NCI-H2029 treated with DMSO at 0.1 percent for 48 hours (cell line): ENCODE data around the gene CYGB.

Source experiments
- DNase-seq: peaks from one replicate; lab custom pipeline; 2025; lab: John Stamatoyannopoulos, UW

Gene CYGB

DNA sequence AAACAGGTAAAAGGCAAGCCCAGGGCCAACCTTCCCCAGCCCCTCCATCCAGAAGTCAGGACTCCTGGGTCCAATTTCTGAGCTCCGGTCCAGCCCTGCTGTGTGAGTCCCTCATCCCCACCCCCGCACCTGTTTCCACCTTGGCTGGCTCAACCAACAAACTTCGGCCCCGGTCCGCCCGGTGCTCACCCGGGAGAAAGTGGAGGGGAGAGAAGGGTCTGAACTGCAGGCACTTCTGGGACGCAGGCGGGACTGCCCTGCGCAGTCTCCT lies 36.8 kb downstream of the CYGB start:
- no peak for DNase-seq

DNA sequence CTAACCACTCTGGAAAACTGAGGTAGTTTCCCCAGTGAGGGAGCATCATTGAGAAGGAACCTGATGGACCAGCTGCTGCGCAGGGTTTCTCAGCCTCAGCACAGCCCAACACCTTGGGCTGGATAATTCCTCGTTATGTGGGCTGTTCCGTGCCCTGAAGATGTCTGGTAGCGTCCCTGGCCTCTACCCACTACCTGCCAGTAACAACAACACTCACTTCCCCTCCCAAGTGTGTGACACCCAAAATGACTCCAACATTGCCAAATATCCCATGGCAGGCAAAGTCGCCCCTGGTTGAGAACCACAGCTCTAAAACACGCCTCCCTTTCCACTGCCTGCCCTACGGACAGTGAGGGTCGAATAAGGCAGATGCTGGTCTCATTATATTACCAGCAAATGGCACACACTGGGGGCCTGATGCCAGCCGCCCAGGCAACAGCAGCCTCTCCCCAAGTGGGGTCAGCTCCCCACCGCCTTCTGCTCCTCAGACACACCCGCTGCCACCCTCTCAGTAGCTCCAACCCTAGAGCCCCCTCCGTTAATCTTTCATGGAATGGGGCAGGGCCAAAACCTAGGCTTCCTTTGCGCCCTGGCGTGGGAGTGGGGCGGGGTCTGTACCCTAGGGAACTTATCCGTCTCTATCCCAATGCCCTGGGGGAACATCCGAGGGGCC lies 37.3 kb downstream of the CYGB start:
- DNase-seq = no peak

DNA sequence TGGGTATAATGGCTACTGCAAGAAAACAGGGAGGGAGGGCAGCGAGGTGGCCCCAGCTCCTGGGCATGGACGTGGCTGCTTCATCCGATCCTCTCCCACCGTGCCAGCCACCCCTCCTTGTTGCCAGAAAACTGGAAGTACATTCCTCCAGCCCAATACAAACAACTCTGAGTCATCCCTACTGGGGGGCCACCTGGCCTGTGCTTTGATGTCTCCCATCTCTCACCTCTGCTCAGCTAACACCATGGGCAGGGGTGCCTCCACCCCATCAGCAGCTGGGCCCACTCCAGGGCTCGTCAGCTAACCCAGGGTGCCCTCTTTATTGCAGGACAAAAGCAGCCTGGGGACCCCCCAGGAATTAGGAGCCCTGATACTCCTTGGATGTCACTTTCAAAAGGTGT lies 38.2 kb downstream of the CYGB start:
- no peak for DNase-seq

DNA sequence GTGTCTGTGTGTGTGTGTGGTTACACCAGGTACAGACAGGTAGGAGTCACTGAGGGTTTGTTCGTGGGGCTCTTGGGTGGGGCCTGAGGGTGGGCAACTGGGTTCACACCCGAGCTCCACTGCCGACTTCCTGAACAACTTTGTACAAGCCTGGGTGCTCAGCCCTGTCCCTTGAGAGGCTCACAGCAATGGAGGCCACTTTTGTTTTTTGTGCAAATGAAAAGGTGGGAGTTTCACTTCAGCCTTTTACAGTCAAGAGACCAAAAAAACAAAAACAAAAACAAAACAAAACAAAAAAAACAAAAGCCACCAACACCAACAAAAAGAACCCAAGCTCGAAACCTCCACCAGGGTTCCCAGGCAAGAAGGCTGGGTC lies 38.6 kb downstream of the CYGB start:
- DNase-seq = no peak

DNA sequence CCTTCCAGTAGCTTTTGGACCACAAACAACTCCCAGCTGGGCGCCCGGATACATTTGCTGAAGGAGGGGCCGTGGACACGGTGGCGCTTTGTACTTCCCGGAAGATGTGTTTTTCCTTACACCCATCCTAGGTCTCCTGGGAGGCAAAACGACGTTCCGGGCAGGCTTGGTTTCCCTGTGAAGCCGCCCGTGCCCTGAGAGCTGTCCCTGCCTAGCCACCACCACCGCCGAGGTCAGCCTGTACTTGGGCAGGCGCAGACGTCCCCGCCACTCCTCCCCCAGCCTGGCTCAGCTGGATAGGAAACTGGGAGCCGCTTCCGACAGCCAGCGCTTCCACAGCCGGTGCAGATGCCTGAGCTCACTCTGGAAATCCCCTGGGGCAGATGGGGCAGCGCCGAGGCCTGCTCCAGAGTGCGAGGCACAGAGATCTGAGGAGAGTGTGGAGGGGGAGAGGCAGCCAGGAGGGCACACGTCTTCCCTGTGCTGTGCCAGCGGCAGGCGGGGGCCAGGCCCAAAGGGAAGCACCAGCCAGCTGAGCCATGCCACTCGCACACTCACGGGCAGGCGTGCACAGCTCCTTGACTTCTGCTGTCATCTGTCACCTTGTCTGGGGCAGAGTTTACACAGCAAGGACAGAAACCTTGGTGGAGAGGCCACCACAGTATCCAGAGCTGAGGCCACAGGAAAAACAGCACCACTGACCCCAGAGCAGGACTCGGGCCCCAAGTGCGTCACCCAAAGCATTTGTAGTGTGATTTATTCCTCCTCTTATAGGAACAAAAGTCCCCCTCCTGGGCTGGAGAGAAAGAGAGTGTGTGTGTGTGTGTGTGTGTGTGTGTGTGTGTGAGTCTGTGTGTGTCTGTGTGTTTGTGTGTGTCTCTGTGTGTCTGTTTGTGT lies 39.3 kb downstream of the CYGB start:
- DNase-seq = no peak

DNA sequence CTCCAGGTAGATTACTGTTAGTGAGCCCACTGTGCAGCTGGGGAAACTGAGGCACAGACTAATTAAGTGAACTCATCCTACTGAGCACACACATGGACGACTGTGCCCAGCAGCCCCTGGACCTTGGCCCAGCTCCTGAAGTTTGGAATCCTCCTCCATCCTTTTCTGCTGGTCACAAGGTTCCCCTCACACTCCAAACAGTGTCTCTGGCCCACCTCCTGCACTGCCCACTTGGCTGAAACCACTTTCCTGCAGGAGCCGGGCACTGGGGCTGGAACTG lies 39.9 kb downstream of the CYGB start:
- DNase-seq = no peak

DNA sequence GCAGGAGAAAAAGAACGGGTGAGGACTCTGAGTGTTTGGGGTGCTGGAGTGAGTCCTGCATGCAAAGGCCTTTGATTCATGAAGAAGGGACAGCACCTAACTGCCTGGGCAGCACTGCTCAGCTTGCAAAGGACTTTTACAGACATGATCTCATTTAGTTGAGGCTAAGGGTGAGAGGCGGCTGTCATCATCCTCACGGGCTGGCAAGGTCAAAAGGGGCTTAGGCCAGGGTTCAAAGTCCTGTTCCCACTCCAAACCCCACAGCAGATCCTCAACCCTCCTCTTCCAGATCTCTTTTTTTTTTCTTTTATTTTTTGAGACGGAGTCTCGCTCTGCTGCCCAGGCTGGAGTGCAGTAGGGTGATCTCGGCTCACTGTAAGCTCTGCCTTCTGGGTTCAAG lies 41.0 kb downstream of the CYGB start:
- no peak for DNase-seq

DNA sequence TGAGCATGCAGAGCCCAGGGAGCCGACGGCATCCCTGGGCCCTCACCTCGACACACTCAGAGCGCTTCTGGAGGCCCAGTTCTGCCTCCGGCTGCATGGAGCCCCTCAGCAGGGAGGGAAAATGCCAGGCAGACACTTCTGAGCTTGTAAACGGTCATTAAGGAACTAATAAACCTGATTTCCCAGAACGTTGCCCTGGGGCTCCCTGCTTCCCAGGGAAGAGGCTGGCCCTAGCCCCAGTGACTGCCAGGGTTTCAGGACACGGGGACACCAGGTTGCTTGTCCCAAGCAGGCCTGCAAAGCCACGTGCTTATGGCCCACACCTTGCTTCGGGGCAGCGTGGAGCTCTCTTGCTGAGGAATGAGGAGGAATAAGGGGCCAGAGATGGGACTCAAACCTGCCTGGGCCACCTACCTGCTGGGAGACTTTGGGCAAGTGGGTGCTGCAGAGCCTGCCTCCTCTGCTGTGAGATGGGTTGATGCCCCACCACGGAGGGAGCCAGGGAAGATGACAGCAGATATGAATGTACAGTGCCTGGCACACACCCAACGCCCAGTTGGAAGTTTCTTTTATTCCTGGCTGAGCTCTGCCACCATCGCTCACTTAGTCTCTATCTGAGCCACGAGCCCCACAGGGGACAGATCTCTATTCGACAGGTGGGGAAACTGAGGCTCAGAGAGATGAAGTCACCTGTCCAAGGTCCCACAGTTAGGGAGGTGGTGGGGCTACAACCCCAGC lies 41.7 kb downstream of the CYGB start:
- DNase-seq = no peak

DNA sequence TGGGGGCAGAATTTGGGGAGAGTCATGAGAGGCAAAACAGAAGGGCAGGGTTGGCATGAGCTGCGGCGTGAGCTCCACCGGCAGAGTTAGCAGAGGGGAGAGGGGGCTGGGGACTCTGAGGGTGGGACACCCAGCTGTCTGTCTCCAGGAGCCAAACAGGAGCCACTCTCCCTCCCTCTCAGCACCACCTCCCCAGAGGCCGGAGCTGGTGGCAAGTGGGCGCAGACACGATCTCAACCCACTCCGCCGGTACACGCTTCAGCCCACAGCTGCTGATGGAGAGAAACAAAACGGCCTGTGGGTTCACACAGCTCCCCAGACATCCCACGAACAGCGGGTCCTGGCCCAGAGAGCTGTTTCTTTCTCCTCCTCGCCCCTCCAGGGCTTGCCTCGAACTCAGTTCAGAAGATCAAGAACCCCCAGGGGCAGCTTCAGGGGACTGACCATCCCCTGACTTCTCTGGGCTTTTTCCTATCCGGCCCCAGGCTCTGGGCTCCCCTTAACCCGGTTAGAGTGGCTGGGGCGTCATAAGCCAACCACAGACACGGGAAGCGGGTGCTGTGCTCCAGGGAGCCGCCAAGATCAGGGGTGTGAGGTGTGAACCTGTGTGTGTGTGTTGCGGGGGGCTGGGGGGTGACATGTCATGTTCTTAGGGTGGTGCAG lies 43.9 kb downstream of the CYGB start:
- no peak for DNase-seq

DNA sequence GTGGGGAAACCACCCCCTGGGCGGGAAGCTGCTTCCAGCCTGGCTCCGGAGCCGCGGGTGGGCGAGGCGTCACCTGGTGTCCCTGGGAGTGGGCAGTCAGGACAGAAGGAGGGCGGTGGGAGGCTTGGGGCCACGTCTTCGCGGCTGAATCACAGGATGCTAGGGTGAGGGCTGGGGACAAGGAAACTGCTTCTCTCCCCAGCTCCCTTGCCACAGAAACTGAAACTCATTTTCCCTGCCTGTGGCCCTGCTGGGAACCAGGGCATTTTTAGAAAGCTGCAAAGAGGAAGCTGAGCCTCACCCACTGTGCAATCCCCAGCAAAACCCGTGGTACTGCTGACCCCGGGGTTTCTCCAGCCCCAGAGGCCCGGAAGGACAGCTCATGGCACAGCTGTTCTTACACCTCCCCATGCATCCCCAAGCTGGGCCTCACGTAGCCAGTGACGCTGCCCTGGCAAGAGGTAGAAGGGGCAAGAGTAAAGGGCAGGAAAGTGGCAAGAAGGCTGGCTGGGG lies 44.5 kb downstream of the CYGB start:
- DNase-seq = no peak

DNA sequence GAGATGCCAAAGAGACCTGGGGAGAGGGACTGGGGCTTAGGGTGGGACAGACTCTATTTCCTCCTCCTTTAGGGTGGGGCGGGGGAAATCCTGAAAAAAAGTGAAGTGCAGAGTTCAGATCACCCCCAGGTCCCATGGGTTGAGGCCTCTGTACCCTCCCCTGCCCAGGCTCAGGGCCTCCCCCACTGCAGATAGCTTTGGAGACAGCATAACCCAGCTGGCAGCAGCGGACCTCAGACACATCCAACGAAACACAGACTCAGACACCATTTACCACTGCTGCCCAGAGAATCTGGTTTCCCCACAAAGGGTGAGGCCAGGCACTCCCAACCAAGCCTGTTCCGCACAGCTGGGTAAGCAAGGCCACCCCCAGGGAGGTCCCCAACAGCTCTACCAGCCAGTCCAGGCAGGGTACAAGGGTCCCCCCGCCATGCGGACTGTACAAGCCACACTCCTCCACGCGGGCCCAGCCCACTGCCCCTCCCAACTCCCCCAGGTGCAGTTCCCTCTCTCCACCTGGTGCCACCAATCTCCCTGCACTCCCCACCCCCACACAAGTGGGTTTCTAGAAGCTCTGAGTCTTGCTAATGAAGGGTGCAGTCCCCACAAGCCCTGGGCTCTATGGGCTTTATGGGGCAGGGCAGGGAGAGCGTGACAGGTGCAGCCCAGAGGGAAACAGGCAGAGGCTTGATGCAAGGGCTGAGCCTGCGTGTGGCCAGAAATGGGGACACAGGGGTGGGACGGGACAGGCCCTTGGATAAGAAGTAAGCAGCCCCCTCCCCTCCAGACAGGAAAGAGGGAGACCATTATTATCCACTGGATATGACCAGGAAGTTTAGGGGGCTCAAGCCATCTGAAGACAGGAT lies 45.2 kb downstream of the CYGB start:
- DNase-seq = no peak

DNA sequence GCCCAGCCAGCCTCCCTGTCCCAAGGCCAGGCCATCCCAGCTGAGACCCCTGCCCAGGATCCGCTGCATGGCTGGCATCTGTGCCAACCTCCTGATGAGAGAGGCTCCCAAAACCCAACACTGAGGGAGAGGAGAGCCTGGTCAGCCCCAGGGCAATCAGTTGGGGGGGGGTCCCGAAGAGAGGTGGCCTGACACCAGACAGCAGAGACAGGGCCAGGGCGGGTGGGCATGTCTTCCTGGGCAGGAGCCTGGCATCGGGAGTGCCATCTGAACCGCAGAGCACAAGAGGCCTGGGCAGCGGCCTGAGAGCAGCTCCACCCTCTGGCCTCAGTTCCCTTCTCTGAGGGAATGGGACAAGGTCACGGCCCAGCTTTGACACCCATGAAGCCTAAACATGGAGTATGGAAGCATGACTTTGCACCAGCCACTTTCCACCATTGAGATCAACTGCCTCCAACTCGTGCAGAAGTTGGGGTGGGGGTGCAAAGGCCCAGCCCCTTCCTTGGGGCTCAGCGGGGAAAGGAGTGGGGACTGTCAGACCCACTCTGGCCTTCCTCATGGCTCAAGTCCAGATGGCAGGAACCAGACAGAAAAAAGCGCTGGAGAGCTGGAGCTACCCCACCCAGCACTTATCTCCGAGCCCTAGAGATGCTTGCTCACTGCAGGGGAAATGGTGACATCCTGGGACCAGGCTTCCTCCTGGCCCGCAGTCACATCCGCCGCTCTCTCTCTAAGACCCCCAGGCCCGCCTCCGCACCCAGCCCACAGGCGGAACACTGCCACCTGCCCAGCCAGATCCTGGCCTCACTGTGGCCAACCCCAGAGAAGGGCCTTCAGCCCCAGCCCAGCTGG lies 46.0 kb downstream of the CYGB start:
- DNase-seq = no peak

DNA sequence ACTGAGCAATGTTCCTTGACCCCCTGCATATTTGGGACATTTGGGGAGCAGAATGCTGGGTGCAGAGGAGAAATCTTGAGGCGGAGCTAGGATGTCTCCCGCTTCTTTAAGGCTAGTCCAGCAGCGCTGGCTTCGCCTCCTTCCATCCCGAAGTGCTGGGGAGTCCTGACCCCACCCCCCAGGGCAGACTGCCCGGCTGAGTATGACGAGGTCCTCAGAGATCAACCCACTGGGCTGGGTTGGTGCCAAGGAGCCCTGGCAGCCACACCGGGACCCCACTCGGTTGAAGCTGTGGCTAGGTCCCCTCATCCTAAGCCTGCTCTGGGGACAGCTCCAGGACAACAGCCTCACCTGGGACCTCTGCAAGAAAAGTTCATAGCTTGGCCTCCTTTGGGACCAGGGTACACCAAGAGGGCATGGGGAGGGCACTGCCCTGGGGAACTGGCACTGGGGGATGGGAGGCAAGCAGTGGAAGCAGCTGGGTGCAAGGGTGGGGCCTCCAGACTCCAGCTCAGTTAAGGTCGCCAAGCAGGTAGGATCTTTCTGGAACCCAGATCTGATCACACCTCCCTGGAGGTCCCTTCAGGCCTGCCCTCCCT lies 47.3 kb downstream of the CYGB start:
- no peak for DNase-seq

DNA sequence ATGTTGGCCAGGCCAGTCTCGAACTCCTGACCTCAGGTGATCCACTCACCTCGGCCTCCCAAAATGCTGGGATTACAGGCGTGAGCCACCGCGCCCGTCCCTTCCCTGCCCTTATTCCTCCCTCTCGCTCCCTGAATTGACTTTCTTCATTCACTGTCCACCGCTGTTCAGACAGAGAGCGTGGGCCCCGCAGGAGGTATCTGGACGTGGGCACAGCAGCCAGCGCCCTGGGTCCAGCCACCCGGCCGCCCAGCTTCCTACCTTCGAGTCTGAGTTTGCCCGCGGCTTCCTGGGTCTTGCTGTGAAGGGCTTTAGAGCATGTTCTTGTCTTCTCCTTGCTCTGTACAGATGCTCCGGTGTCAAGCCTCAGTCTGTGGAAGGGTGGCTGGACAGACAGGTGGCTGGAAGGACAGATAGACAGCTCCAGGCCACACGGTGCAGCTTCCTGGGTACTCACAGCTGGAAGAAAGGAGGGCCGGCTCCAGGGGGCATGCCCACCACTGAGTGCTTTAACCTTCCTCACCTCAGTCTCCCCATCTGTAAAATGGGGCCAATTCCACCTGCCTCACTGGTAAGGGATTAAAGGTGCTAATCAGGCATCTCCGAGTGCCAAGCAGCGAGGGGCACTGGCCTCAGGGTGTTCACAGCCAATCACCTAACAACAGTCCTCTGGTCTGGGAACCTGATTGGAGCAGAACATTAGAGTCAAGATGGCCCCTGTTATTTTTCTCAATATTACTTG lies 49.9 kb downstream of the CYGB start:
- DNase-seq = no peak

DNA sequence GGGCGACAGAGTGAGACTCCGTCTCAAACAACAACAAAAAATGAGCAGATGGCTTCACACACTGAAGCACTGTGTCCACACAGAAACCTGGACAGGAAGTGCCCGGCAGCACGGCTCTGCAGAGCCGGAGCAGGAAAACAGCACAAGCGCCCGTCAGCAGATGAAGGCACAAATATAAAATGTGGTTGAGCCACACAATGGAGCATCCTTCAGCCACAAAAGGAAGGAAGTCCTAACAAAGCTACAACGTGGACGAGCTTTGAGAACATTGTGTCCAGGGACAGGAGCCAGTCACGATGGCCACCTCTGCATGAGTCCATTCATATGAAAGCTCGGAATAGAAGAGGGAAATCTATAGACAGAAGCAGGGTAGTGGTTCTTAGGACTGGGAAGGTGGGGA lies 51.9 kb downstream of the CYGB start:
- peak; percentile 20 for DNase-seq

DNA sequence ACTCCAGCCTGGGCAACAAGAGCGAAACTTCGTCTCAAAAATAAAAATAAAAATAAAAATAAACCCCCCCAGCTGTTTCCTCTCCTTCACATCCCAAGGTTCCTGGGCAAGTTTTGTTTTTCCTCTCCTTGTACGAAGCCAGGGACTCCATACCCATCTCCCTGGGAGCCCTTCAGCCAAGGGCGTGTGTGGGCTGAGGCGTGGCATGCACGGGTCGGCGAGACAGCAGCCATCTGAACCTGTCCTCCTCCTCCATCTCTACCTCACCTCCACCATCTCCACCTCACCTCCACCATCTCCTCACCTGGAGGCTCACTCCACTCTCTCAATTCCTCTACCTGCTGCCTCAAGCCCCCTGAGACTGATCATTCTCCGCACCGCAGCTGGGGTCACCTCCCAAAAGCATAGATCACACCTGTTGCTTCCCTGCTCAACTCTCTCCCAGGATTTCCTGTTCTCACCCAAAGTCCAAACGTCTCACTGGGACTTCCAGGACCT lies 53.2 kb downstream of the CYGB start:
- no peak for DNase-seq

DNA sequence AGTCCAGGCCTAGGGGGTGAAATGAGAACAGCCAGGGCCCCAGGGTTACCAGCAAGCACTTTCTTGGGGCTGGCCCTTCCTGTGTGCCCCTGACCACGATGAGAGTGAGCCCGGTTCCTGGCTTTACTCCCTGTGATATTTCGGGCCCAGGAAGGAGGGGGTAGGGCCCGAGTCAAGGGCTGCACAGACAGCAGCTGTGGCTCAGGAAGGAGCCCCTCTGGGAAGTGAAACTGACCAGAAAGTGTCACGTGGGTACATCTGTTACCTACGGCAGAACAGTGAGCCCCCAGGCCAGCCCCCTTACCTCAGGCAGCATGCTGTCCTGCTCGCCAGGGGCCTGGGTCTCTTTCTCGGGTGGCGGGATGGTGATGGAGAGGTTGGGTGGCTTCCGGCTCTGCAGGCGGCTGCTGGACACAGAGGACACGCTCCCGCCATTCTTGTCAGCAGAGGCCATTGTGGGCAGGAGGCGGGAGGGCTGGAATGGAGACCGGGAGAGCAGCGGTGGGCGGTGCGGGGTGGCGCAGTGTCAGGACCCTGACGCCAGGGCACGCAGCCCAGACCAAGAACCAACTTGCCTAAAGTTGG lies 56.3 kb downstream of the CYGB start:
- DNase-seq = no peak

DNA sequence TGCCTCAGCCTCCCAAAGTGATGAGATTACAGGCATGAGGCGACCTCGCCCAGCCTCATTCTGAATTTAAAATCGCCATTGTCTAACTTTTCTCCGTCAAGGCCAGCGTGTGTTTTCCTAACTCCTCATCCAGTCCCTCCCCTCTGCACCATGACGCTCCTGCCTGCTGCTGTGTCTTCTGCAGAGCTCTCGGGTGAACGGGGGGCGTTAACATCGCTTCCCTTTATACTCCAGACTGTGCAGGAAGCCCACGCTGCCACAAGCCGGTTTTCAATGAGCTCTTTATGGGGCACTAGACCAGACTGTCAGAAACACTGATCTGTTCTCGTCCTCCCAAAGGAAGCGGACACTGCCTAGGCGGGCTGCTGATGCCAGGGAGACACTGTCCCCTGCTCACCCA lies 56.9 kb downstream of the CYGB start:
- no peak for DNase-seq

DNA sequence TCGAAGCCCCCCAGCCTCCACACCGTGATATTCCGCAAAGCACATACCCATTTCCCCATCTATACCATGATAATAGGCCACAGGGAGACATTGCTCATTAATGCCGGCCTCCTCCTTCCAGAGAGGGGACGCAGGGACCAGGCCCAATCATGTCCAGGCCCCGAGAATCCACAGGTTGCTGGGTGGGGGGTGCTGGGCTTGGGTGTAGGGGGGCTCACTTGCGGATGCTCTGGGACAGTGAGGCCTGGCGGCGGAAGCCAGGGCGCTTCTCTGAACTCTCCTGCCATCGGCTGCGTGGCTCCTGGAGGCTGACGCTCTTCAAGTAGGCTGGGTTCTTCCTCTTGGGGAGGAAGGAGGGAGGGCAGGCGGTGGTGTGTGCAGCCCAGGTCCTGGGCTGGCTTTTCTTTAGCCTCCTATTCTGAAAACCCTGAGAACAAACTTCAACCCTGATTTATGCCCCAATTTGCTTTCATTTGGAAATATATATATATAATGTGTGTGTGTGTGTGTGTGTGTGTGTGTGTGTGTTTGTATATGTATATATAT lies 57.9 kb downstream of the CYGB start:
- no peak for DNase-seq
